Nephron (organoid): Measurements from ENCODE around the gene ID2.
A peak's percentile ranks its signal among the peaks of the same experiment; 100 is the strongest.

Source experiments
- H3K27ac Mint-ChIP-seq, 3 experiments: 2 replicates each; pipeline ENCODE4 v1.8.0; 2020; ENCODE audit warnings: mixed read lengths in 3 of 3, mild to moderate bottlenecking in 2 of 3, moderate library complexity in 1 of 3
- H3K27me3 Mint-ChIP-seq: 2 replicates; pipeline ENCODE4 v1.8.0; 2021; ENCODE audit warnings: low read depth, mild to moderate bottlenecking, moderate library complexity, mixed read lengths
- H3K36me3 Mint-ChIP-seq: 2 replicates; pipeline ENCODE4 v1.8.0; 2020; ENCODE audit warnings: low read depth, mixed read lengths
- H3K4me1 Mint-ChIP-seq: 2 replicates; pipeline ENCODE4 v1.8.0; 2020; ENCODE audit warnings: mixed read lengths
- H3K4me3 Mint-ChIP-seq, 3 experiments: 2 replicates each; pipeline ENCODE4 v1.8.0; 2020; ENCODE audit warnings: mild to moderate bottlenecking in 3 of 3, mixed read lengths in 3 of 3, moderate library complexity in 2 of 3
- H3K9me3 Mint-ChIP-seq: 2 replicates; pipeline ENCODE4 v1.8.0; 2020; ENCODE audit warnings: mixed read lengths
- CTCF ChIP-seq, 3 experiments: fragments of 200-600 bp; sonication (generic); IDR thresholded peaks; one replicate each; pipeline ENCODE4 v1.5.0; 2021; ENCODE audit warnings: antibody characterized with exemption in 3 of 3; ENCODE audit not compliant: unreplicated experiment in 3 of 3

ID2 gene

GRCh38 chr2:8661235-8661634 is 20.6 kb upstream of the ID2 start:
- peaks cover 25% of the 10 kb centered on the region for H3K4me1 Mint-ChIP-seq
- no peak overlapping the region for H3K4me3 Mint-ChIP-seq
- H3K27me3 Mint-ChIP-seq: peaks cover 6% of the 10 kb centered on the region
- peaks cover 3% of the 10 kb centered on the region for H3K36me3 Mint-ChIP-seq
- peak overlapping the region in 2 of 3 experiments; percentile 35 to 51 for H3K27ac Mint-ChIP-seq
- H3K9me3 Mint-ChIP-seq: no peaks in the 10 kb centered on the region
- TF ChIP-seq CTCF (IDR thresholded peaks at IDR 0.05; ENCODE audit: unreplicated experiment in 3 of 3): no peak

DNA sequence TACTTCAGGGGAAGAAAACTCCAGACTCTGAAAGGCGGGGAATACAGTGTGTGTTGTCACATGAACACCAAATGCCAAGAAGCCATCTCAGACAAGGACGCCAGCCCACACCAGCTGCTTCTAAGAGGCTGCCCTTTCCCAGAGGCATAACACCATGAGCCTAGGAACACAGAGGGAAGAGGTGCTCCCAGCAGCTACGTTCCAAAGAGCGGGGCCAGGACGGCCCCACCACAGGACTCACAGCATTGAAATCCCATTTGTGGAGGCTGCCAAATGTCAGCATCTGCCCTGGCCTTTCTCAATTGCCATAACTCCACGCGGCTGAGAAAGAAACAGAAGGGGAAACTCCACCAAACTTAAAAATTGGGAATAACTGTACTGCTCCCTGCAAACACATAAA is 20.1 kb upstream of the ID2 start:
- H3K4me1 Mint-ChIP-seq: peaks cover 25% of the 10 kb centered on the region
- no peak for TF ChIP-seq CTCF (IDR thresholded peaks at IDR 0.05; ENCODE audit: unreplicated experiment in 3 of 3)
- H3K36me3 Mint-ChIP-seq: peaks cover 3% of the 10 kb centered on the region
- H3K9me3 Mint-ChIP-seq: no peaks in the 10 kb centered on the region
- H3K27me3 Mint-ChIP-seq: peaks cover 6% of the 10 kb centered on the region
- H3K27ac Mint-ChIP-seq: peak overlapping the region in 2 of 3 experiments; percentile 35 to 51
- H3K4me3 Mint-ChIP-seq: no peak overlapping the region

DNA sequence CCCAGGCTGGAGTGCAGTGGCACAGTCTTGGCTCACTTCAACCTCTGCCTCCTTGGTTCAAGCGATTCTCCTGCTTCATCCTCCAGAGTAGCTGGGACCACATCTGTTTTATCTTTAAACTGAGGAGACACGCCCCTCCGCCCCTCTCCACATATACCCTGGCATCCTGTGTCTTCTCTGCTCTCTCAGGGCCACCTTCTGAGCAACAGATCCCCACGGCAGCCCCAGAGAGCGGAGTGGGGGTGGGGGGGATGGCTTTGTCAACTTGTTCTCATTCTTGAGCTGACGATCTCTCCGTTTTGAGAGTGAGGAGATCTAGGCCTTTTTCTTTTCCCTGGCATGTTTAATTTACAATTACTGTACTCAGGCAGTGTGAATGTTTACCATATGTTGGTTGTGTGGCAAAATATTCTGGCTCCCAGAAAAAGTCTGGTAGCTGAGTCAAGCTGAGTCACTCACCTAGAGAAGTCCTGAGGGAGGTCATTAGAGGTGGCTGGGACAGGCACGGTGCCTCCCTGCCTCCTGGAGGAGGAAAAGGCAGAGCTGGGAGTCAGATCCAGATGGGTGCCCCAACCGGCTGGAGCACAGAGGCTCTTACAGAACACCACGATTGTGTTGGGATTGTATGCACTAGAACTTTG is 19.5 kb upstream of the ID2 start:
- no peak overlapping the region for H3K4me3 Mint-ChIP-seq

GRCh38 chr2:8663997-8664396 is 17.9 kb upstream of the ID2 start:
- H3K27me3 Mint-ChIP-seq: no peaks in the 10 kb centered on the region

More for the DNA sequence above, 19.5 kb upstream of the ID2 start:
- Mint-ChIP-seq H3K9me3 (no peaks in the 10 kb centered on the region), H3K4me1 (peaks cover 25% of the 10 kb centered on the region), H3K36me3 (peaks cover 3% of the 10 kb centered on the region), H3K27ac (peak overlapping the region in 2 of 3 experiments; percentile 50 to 78), H3K27me3 (peaks cover 6% of the 10 kb centered on the region)
- TF ChIP-seq CTCF (IDR thresholded peaks at IDR 0.05; ENCODE audit: unreplicated experiment in 3 of 3): no peak

GRCh38 chr2:8666581-8666980 is 15.3 kb upstream of the ID2 start:
- no peak overlapping the region for H3K27ac Mint-ChIP-seq
- H3K4me1 Mint-ChIP-seq: peaks cover 16% of the 10 kb centered on the region
- no peaks in the 10 kb centered on the region for H3K36me3 Mint-ChIP-seq
- H3K27me3 Mint-ChIP-seq: no peaks in the 10 kb centered on the region
- TF ChIP-seq CTCF (IDR thresholded peaks at IDR 0.05; ENCODE audit: unreplicated experiment in 3 of 3): no peak
- H3K4me3 Mint-ChIP-seq: no peak overlapping the region
- no peaks in the 10 kb centered on the region for H3K9me3 Mint-ChIP-seq

More at GRCh38 chr2:8663997-8664396, 17.9 kb upstream of the ID2 start:
- Mint-ChIP-seq H3K36me3 (peaks cover 3% of the 10 kb centered on the region), H3K27ac (no peak overlapping the region), H3K9me3 (no peaks in the 10 kb centered on the region), H3K4me1 (peaks cover 25% of the 10 kb centered on the region), H3K4me3 (no peak overlapping the region)
- no peak for TF ChIP-seq CTCF (IDR thresholded peaks at IDR 0.05; ENCODE audit: unreplicated experiment in 3 of 3)

DNA sequence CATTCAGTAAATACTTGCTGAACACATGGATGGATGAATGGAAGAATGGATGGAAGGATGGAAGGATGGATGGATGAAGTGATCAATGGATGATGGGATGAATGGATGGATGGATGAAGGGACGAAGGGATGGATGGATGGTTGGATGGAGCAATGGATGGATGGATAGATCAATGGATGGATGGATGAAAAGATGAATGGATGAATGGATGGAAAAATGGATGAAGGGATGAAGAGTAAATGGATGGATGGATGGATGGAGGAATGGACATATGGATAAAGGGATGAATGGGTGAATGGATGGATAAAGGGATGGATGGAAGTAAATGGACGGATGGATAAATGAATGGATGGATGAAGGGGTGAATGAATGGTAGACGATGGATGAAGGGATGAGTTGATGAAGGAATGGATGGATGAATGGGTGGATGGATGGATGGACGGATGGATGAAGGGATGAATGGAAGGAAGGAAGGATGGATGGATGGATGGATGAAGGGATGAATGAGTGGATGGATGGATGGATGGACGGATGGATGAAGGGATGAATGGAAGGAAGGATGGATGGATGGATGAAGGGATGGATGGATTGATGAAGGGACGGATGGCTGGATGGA is 13.9 kb upstream of the ID2 start:
- H3K4me1 Mint-ChIP-seq: peaks cover 6% of the 10 kb centered on the region
- no peak overlapping the region for H3K27ac Mint-ChIP-seq
- H3K27me3 Mint-ChIP-seq: no peaks in the 10 kb centered on the region

More for the DNA sequence above, 13.9 kb upstream of the ID2 start:
- Mint-ChIP-seq H3K4me3 (no peak overlapping the region), H3K36me3 (peaks cover under 1% of the 10 kb centered on the region), H3K9me3 (peaks cover 2% of the 10 kb centered on the region)
- no peak for TF ChIP-seq CTCF (IDR thresholded peaks at IDR 0.05; ENCODE audit: unreplicated experiment in 3 of 3)
